Liver (tissue), 9 donors: ENCODE data around the gene SH3RF3. TPM values are rescaled to one million over a fixed set of nuclear protein-coding genes. Genes with fewer than 3 reads are reported as not detected.

ENCODE experiments used
- DNase-seq: peaks from one replicate; pipeline ENCODE4 v3.0.0-alpha.2; 2017; ENCODE audit warnings: low spot score
- H3K27ac ChIP-seq, 2 donors: one replicate each; pipeline ENCODE4 v1.7.0; 2013; ENCODE audit warnings: inconsistent platforms in 2 of 2, low read length in 2 of 2, control low read depth in 1 of 2, low read depth in 1 of 2, mild to moderate bottlenecking in 1 of 2
- H3K27me3 ChIP-seq, 4 donors: one replicate each; pipeline versions ENCODE4 v1.6.1 to v1.7.0; 2013; ENCODE audit warnings: low read length in 3 of 4, inconsistent platforms in 1 of 4, mild to moderate bottlenecking in 1 of 4, moderate library complexity in 1 of 4; ENCODE audit not compliant: control insufficient read depth in 4 of 4, insufficient read depth in 4 of 4
- H3K36me3 ChIP-seq, 4 donors: one replicate each; pipeline versions ENCODE4 v1.6.1 to v1.7.0; 2013; ENCODE audit warnings: low read length in 3 of 4, mild to moderate bottlenecking in 3 of 4, low read depth in 1 of 4, moderate library complexity in 1 of 4; ENCODE audit not compliant: control insufficient read depth in 4 of 4, insufficient read depth in 3 of 4
- H3K4me1 ChIP-seq, 4 donors: one replicate each; pipeline versions ENCODE4 v1.6.1 to v1.7.0; 2013; ENCODE audit warnings: low read length in 3 of 4, mild to moderate bottlenecking in 3 of 4, moderate library complexity in 1 of 4; ENCODE audit not compliant: control insufficient read depth in 4 of 4, insufficient read depth in 4 of 4
- H3K4me3 ChIP-seq, 3 donors: one replicate each; pipeline versions ENCODE4 v1.6.1 to v1.7.0; 2013; ENCODE audit warnings: low read length in 3 of 3, control low read depth in 1 of 3, low read depth in 1 of 3, mild to moderate bottlenecking in 1 of 3
- H3K9ac ChIP-seq, 2 donors: one replicate each; pipeline ENCODE4 v1.7.0; 2013; ENCODE audit warnings: low read length in 2 of 2, mild to moderate bottlenecking in 2 of 2, moderate library complexity in 2 of 2, control low read depth in 1 of 2, low read depth in 1 of 2
- H3K9me3 ChIP-seq, 4 donors: one replicate each; pipeline versions ENCODE4 v1.6.1 to v1.7.0; 2013; ENCODE audit warnings: low read length in 3 of 4; ENCODE audit not compliant: control insufficient read depth in 4 of 4
- EGR1 ChIP-seq, 2 donors: IDR thresholded peaks; 2 replicates each; pipeline ENCODE4 v1.6.1; 2016 to 2018; ENCODE audit warnings: antibody characterized with exemption in 2 of 2, low read depth in 2 of 2
- FOXA2 ChIP-seq: IDR thresholded peaks from 2 replicates; pipeline ENCODE4 v1.6.1; 2016; ENCODE audit warnings: antibody characterized with exemption
- GABPA ChIP-seq, 2 donors: IDR thresholded peaks in 1 of 2; conservative IDR thresholded peaks in 1 of 2; 2 replicates each; pipeline ENCODE4 v1.6.1; 2016; ENCODE audit warnings: antibody characterized with exemption in 2 of 2, mild to moderate bottlenecking in 1 of 2, moderate library complexity in 1 of 2
- HNF4A ChIP-seq, 2 donors: conservative IDR thresholded peaks; 2 replicates each; pipeline ENCODE4 v1.6.1; 2016; ENCODE audit warnings: antibody characterized with exemption in 2 of 2, mild to moderate bottlenecking in 2 of 2
- HNF4G ChIP-seq: IDR thresholded peaks from 2 replicates; pipeline ENCODE4 v1.6.1; 2016; ENCODE audit warnings: antibody characterized with exemption
- JUND ChIP-seq, 2 donors: IDR thresholded peaks; 2 replicates each; pipeline ENCODE4 v1.6.1; 2016; ENCODE audit warnings: antibody characterized with exemption in 2 of 2
- MAX ChIP-seq: IDR thresholded peaks from 2 replicates; pipeline ENCODE4 v1.6.1; 2016; ENCODE audit warnings: antibody characterized with exemption
- NR2F2 ChIP-seq: IDR thresholded peaks from 2 replicates; pipeline ENCODE4 v1.6.1; 2016; ENCODE audit warnings: antibody characterized with exemption
- RAD21 ChIP-seq, 2 donors: IDR thresholded peaks; 2 replicates each; pipeline ENCODE4 v1.6.1; 2016; ENCODE audit warnings: antibody characterized with exemption in 2 of 2, mild to moderate bottlenecking in 2 of 2
- RXRA ChIP-seq, 2 donors: IDR thresholded peaks; 2 replicates each; pipeline ENCODE4 v1.6.1; 2017 to 2018; ENCODE audit warnings: antibody characterized with exemption in 2 of 2, mild to moderate bottlenecking in 1 of 2
- SP1 ChIP-seq: IDR thresholded peaks from 2 replicates; pipeline ENCODE4 v1.6.1; 2018; ENCODE audit warnings: antibody characterized with exemption, mild to moderate bottlenecking
- TAF1 ChIP-seq: conservative IDR thresholded peaks from 2 replicates; pipeline ENCODE4 v1.6.1; 2016; ENCODE audit warnings: antibody characterized with exemption, mild to moderate bottlenecking
- YY1 ChIP-seq: IDR thresholded peaks from 2 replicates; pipeline ENCODE4 v1.6.1; 2016; ENCODE audit warnings: antibody characterized with exemption, mild to moderate bottlenecking
- ZBTB33 ChIP-seq: IDR thresholded peaks from 2 replicates; pipeline ENCODE4 v1.6.1; 2016; ENCODE audit warnings: antibody characterized with exemption
- WGBS: extraction: QIAGEN DNeasy Blood & Tissue Kit; methylation state at CpG from one replicate; pipeline ENCODE4 v1.1.7; 2013; 5-methylcytosine and 5-hydroxymethylcytosine counted together
- polyA plus RNA-seq, 2 donors: library from polyadenylated mRNA; stranded (reverse) in 1 of 2; unstranded in 1 of 2; fragments of 200-250 nt in 1 of 2; fragments of >200 nt in 1 of 2; fragmentation: Nextera tagmentation in 1 of 2; extraction: Ambion mirVana in 1 of 2; gene quantifications; one replicate each; pipeline versions ENCODE4 v1.2.1 to v1.2.3, GENCODE V29; 2013 to 2015
- total RNA-seq, 2 donors: library from RNA; depleted of rRNA; stranded (reverse); fragments of >200 nt; gene quantifications; one replicate each; pipeline ENCODE4 v1.2.3, GENCODE V29; 2014
- TF ChIP-seq, protein P1 (sequence below): fragments of 150-350 bp; IDR thresholded peaks from 2 replicates; pipeline ENCODE4 v1.5.1; 2017; ENCODE audit warnings: improper control_type of control experiment, low read depth, low read length; ENCODE audit not compliant: missing input control
- TF ChIP-seq, protein P2 (sequence below): IDR thresholded peaks from 2 replicates; pipeline ENCODE4 v1.6.1; 2016; ENCODE audit warnings: antibody characterized with exemption
- TF ChIP-seq, protein P3 (sequence below): IDR thresholded peaks from 2 replicates; pipeline ENCODE4 v1.6.1; 2016; ENCODE audit warnings: antibody characterized with exemption, mild to moderate bottlenecking
- donor health status: healthy.
- donor health status: healthy.
- donor health status: healthy.
- donor health status: healthy.
- donor health status: healthy.

SH3RF3 gene
- total and polyA plus RNA-seq, 4 donors, result 0.11 to 1.0 (median 0.54) TPM

DNA sequence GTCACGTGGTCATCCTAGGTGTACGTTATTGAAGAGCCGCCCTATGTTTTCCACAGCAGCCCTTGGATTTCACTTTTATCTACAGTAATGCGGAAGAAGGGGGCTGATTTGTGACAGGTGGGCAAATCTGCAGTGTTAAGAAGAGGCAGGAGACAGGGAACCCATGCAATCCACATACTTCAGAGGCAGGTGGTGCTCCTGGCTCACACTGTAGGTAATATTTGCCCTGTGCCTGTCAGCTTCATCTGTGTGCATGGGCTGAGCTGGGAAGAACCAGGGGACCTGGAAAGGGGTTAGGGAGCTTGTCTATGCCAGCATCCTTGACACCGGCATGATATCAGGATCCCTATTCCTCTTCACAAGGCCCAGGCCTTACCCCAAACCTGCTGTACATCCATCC, 183.9 kb downstream of the SH3RF3 start:
- Histone ChIP-seq H3K36me3 (no peaks in the 10 kb centered on the region), H3K4me3 (no peak overlapping the region), H3K9me3 (no peaks in the 10 kb centered on the region), H3K9ac (no peak overlapping the region), H3K4me1 (no peaks in the 10 kb centered on the region), H3K27ac (no peak overlapping the region), H3K27me3 (no peaks in the 10 kb centered on the region)
- TF ChIP-seq TAF1 (no peak), HNF4A (conservative IDR thresholded peaks at IDR 0.05) (no peak), RAD21 (IDR thresholded peaks at IDR 0.05) (no peak), JUND (IDR thresholded peaks at IDR 0.05) (no peak), EGR1 (IDR thresholded peaks at IDR 0.05; ENCODE audit: low read depth in 2 of 2) (no peak)
- TF ChIP-seq, protein P1, sequence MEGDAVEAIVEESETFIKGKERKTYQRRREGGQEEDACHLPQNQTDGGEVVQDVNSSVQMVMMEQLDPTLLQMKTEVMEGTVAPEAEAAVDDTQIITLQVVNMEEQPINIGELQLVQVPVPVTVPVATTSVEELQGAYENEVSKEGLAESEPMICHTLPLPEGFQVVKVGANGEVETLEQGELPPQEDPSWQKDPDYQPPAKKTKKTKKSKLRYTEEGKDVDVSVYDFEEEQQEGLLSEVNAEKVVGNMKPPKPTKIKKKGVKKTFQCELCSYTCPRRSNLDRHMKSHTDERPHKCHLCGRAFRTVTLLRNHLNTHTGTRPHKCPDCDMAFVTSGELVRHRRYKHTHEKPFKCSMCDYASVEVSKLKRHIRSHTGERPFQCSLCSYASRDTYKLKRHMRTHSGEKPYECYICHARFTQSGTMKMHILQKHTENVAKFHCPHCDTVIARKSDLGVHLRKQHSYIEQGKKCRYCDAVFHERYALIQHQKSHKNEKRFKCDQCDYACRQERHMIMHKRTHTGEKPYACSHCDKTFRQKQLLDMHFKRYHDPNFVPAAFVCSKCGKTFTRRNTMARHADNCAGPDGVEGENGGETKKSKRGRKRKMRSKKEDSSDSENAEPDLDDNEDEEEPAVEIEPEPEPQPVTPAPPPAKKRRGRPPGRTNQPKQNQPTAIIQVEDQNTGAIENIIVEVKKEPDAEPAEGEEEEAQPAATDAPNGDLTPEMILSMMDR, result no peak
- TF ChIP-seq, protein P2, sequence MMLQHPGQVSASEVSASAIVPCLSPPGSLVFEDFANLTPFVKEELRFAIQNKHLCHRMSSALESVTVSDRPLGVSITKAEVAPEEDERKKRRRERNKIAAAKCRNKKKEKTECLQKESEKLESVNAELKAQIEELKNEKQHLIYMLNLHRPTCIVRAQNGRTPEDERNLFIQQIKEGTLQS, result no peak
- no peak for DNase-seq
- WGBS, result 95% methylated on average over 5 of the region's 5 CpGs

- TF ChIP-seq FOXA2 (no peak), TAF1 (no peak), MAX (no peak), HNF4A (conservative IDR thresholded peaks at IDR 0.05) (no peak), EGR1 (IDR thresholded peaks at IDR 0.05; ENCODE audit: low read depth in 2 of 2) (no peak), YY1 (no peak), NR2F2 (no peak), SP1 (no peak), RAD21 (IDR thresholded peaks at IDR 0.05) (no peak), RXRA (IDR thresholded peaks at IDR 0.05) (no peak), JUND (IDR thresholded peaks at IDR 0.05) (no peak), HNF4G (no peak), ZBTB33 (no peak), GABPA (IDR thresholded peaks at IDR 0.05 in 1 of 2, conservative IDR thresholded peaks at IDR 0.05 in 1 of 2) (no peak)
- TF ChIP-seq, protein P3, sequence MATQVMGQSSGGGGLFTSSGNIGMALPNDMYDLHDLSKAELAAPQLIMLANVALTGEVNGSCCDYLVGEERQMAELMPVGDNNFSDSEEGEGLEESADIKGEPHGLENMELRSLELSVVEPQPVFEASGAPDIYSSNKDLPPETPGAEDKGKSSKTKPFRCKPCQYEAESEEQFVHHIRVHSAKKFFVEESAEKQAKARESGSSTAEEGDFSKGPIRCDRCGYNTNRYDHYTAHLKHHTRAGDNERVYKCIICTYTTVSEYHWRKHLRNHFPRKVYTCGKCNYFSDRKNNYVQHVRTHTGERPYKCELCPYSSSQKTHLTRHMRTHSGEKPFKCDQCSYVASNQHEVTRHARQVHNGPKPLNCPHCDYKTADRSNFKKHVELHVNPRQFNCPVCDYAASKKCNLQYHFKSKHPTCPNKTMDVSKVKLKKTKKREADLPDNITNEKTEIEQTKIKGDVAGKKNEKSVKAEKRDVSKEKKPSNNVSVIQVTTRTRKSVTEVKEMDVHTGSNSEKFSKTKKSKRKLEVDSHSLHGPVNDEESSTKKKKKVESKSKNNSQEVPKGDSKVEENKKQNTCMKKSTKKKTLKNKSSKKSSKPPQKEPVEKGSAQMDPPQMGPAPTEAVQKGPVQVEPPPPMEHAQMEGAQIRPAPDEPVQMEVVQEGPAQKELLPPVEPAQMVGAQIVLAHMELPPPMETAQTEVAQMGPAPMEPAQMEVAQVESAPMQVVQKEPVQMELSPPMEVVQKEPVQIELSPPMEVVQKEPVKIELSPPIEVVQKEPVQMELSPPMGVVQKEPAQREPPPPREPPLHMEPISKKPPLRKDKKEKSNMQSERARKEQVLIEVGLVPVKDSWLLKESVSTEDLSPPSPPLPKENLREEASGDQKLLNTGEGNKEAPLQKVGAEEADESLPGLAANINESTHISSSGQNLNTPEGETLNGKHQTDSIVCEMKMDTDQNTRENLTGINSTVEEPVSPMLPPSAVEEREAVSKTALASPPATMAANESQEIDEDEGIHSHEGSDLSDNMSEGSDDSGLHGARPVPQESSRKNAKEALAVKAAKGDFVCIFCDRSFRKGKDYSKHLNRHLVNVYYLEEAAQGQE, result no peak
- TF ChIP-seq, protein P1, result no peak
- TF ChIP-seq, protein P2, result no peak
- Histone ChIP-seq H3K36me3 (no peaks in the 10 kb centered on the region), H3K4me3 (no peak overlapping the region), H3K4me1 (no peaks in the 10 kb centered on the region), H3K27me3 (no peaks in the 10 kb centered on the region), H3K9me3 (no peaks in the 10 kb centered on the region), H3K9ac (no peak overlapping the region), H3K27ac (no peak overlapping the region)
- WGBS, result 96% methylated on average over 4 of the region's 4 CpGs
- no peak for DNase-seq
These were observed 184.3 kb downstream of the SH3RF3 start for GRCh38 chr2:109313343-109313742.
